Coronary artery (tissue), 2 donors: ENCODE measurements around the gene OR52I2.

Experiments
- DNase-seq: peaks from one replicate; pipeline ENCODE4 v3.0.0-alpha.2; 2017; ENCODE audit warnings: low spot score
- H3K27ac ChIP-seq, 2 donors: fragments of 200-600 bp; sonication (generic); one replicate each; pipeline ENCODE4 v1.5.1; 2016 to 2019
- H3K4me3 ChIP-seq: fragments of 200-600 bp; sonication (generic); 2 replicates; pipeline ENCODE4 v1.5.1; 2016; ENCODE audit warnings: mild to moderate bottlenecking, moderate library complexity
- CTCF ChIP-seq: fragments of 200-600 bp; sonication (generic); IDR thresholded peaks from one replicate; pipeline ENCODE4 v1.5.1; 2019; ENCODE audit warnings: antibody characterized with exemption

The OR52I2 gene

GRCh38 chr11:4547416-4547815 is 34.1 kb upstream of the OR52I2 start:
- TF ChIP-seq CTCF, result no peak
- DNase-seq, result no peak
- Histone ChIP-seq H3K27ac (no peak overlapping the region), H3K4me3 (no peak overlapping the region)

- no peak for DNase-seq
- Histone ChIP-seq H3K27ac (no peak overlapping the region), H3K4me3 (no peak overlapping the region)
- no peak for TF ChIP-seq CTCF
These were observed 30.1 kb upstream of the OR52I2 start for GRCh38 chr11:4551346-4551979.

- no peak overlapping the region for H3K4me3 ChIP-seq
- no peak for TF ChIP-seq CTCF
- no peak overlapping the region for H3K27ac ChIP-seq
- no peak for DNase-seq
These were observed 21.8 kb upstream of the OR52I2 start for GRCh38 chr11:4559527-4560440.

- Histone ChIP-seq H3K4me3 (no peak overlapping the region), H3K27ac (no peak overlapping the region)
- DNase-seq, result no peak
- TF ChIP-seq CTCF, result no peak
These were observed 21.1 kb upstream of the OR52I2 start for GRCh38 chr11:4560467-4560866.

- no peak overlapping the region for H3K27ac ChIP-seq
- no peak for TF ChIP-seq CTCF
- no peak for DNase-seq
- no peak overlapping the region for H3K4me3 ChIP-seq
These were observed 16.2 kb upstream of the OR52I2 start for GRCh38 chr11:4565371-4565770.

GRCh38 chr11:4569075-4569474 is 12.5 kb upstream of the OR52I2 start:
- no peak for TF ChIP-seq CTCF
- H3K27ac ChIP-seq, result no peak overlapping the region
- DNase-seq, result no peak
- no peak overlapping the region for H3K4me3 ChIP-seq

GRCh38 chr11:4576880-4577279 is 4.7 kb upstream of the OR52I2 start:
- DNase-seq, result no peak
- no peak overlapping the region for H3K4me3 ChIP-seq
- TF ChIP-seq CTCF, result no peak
- no peak overlapping the region for H3K27ac ChIP-seq
